IMR-90 (cell line): Measurements from ENCODE around the gene SLC26A11. TPM values are rescaled to one million over a fixed set of nuclear protein-coding genes. Genes with fewer than 3 reads are reported as not detected.

ENCODE experiments used
- ATAC-seq: fragments of 200-7000 bp; cut with Tn5 transposase; 2 replicates; pipeline ENCODE4 v1.9.1; 2020; ENCODE audit warnings: low read depth, mild to moderate bottlenecking, moderate library complexity
- BruUV-seq: library from RNA; stranded (reverse); fragments of 400-500 nt; replicated peaks from 2 replicates; lab custom pipeline; 2021; lab: Mats Ljungman, UMichigan
- CTCF ChIA-PET: fragments of 300-600 bp; formaldehyde crosslinking; extraction: SDS; loops from one replicate; lab custom pipeline; 2021; ENCODE audit warnings: antibody characterized with exemption; lab: Yijun Ruan, JAX
- POLR2A ChIA-PET: fragments of 300-600 bp; sonication (Branson Sonifier 250); formaldehyde crosslinking; loops from one replicate; lab custom pipeline; 2022; ENCODE audit warnings: antibody characterized with exemption; ENCODE audit not compliant: unreplicated experiment; lab: Charles Lee
- DNase-seq: peaks from one replicate; pipeline ENCODE4 v3.0.0; 2013
- H2AFZ ChIP-seq: replicated peaks from 2 replicates; pipeline ENCODE3; 2013; ENCODE audit warnings: low read length, mild to moderate bottlenecking; ENCODE audit not compliant: poor library complexity
- H2AK5ac ChIP-seq: 2 replicates; pipeline ENCODE4 v1.6.1; 2013; ENCODE audit warnings: low read depth, low read length, inconsistent platforms
- H2AK9ac ChIP-seq: replicated peaks from 2 replicates; pipeline ENCODE3; 2013; ENCODE audit warnings: mild to moderate bottlenecking, low read depth, low read length, moderate library complexity; ENCODE audit not compliant: poor library complexity
- H2BK120ac ChIP-seq: 2 replicates; pipeline ENCODE4 v1.6.1; 2013; ENCODE audit warnings: low read depth, low read length, inconsistent platforms
- H2BK15ac ChIP-seq: 3 replicates; pipeline ENCODE4 v1.6.1; 2013; ENCODE audit warnings: low read depth, low read length, inconsistent platforms
- H2BK20ac ChIP-seq: 2 replicates; pipeline ENCODE4 v1.6.1; 2013; ENCODE audit warnings: low read depth, mild to moderate bottlenecking, inconsistent platforms, low read length, moderate library complexity
- H2BK5ac ChIP-seq: 2 replicates; pipeline ENCODE4 v1.6.1; 2013; ENCODE audit warnings: mild to moderate bottlenecking, low read depth, low read length, inconsistent platforms; ENCODE audit not compliant: poor library complexity, severe bottlenecking
- H3K14ac ChIP-seq: replicated peaks from 2 replicates; pipeline ENCODE4 v1.6.1; 2013; ENCODE audit warnings: low read depth, low read length, inconsistent platforms
- H3K18ac ChIP-seq: 2 replicates; pipeline ENCODE4 v1.6.1; 2013; ENCODE audit warnings: low read depth, low read length, control low read depth
- H3K23ac ChIP-seq: 2 replicates; pipeline ENCODE4 v1.6.1; 2013; ENCODE audit warnings: low read depth, low read length, inconsistent platforms
- H3K27ac ChIP-seq: 2 replicates; pipeline ENCODE4 v1.5.1; 2013; ENCODE audit warnings: mild to moderate bottlenecking, control low read depth, low read length; ENCODE audit not compliant: insufficient read depth
- H3K27me3 ChIP-seq: 2 replicates; pipeline ENCODE4 v1.6.1; 2013; ENCODE audit warnings: low read length; ENCODE audit not compliant: control insufficient read depth, insufficient read depth
- H3K36me3 ChIP-seq: 2 replicates; pipeline ENCODE4 v1.6.1; 2013; ENCODE audit warnings: low read length, mixed read lengths; ENCODE audit not compliant: control insufficient read depth, insufficient read depth
- H3K4ac ChIP-seq: 2 replicates; pipeline ENCODE4 v1.6.1; 2013; ENCODE audit warnings: low read depth, low read length, inconsistent platforms
- H3K4me1 ChIP-seq: 2 replicates; pipeline ENCODE4 v1.6.1; 2013; ENCODE audit warnings: low read length, mixed read lengths; ENCODE audit not compliant: control insufficient read depth, insufficient read depth
- H3K4me2 ChIP-seq: 2 replicates; pipeline ENCODE4 v1.6.1; 2013; ENCODE audit warnings: low read depth, mild to moderate bottlenecking, control low read depth, low read length, moderate library complexity
- H3K4me3 ChIP-seq: 2 replicates; pipeline ENCODE4 v1.5.1; 2013; ENCODE audit warnings: low read depth, mild to moderate bottlenecking, control low read depth, low read length, moderate library complexity; ENCODE audit not compliant: insufficient read depth
- H3K56ac ChIP-seq: 2 replicates; pipeline ENCODE4 v1.6.1; 2013; ENCODE audit warnings: low read length, inconsistent platforms; ENCODE audit not compliant: insufficient read depth; ENCODE audit errors: extremely low read depth
- H3K79me1 ChIP-seq, 2 experiments: 2 replicates each; pipeline ENCODE4 v1.6.1; 2013; ENCODE audit warnings: low read length in 2 of 2, inconsistent platforms in 1 of 2, low read depth in 1 of 2
- H3K9ac ChIP-seq: 2 replicates; pipeline ENCODE4 v1.6.1; 2013; ENCODE audit warnings: low read depth, low read length, control low read depth
- H3K9me1 ChIP-seq: 2 replicates; pipeline ENCODE4 v1.6.1; 2013; ENCODE audit warnings: low read length, inconsistent platforms; ENCODE audit not compliant: insufficient read depth
- H3K9me3 ChIP-seq: 2 replicates; pipeline ENCODE4 v1.6.1; 2013; ENCODE audit warnings: low read length; ENCODE audit not compliant: control insufficient read depth, insufficient read depth
- H4K20me1 ChIP-seq: 2 replicates; pipeline ENCODE4 v1.6.1; 2013; ENCODE audit warnings: low read length, inconsistent platforms; ENCODE audit not compliant: insufficient read depth
- H4K5ac ChIP-seq: 2 replicates; pipeline ENCODE4 v1.6.1; 2013; ENCODE audit warnings: mild to moderate bottlenecking, low read depth, low read length, control low read depth
- H4K8ac ChIP-seq, 2 experiments: 2 replicates each; pipeline ENCODE4 v1.6.1; 2013; ENCODE audit warnings: low read depth in 2 of 2, low read length in 2 of 2, control low read depth in 1 of 2, inconsistent platforms in 1 of 2
- H4K91ac ChIP-seq: 2 replicates; pipeline ENCODE4 v1.6.1; 2013; ENCODE audit warnings: low read depth, low read length, inconsistent platforms; ENCODE audit not compliant: insufficient read depth
- ELK1 ChIP-seq: fragments of 150-350 bp; IDR thresholded peaks from 2 replicates; pipeline ENCODE4 v1.6.1; 2016; ENCODE audit warnings: low read depth, mild to moderate bottlenecking, low read length, moderate library complexity, borderline replicate concordance
- MAZ ChIP-seq: IDR thresholded peaks from 2 replicates; pipeline ENCODE4 v1.6.1; 2012; ENCODE audit warnings: low read depth, mild to moderate bottlenecking, low read length, improper control_type of control experiment, moderate library complexity, borderline replicate concordance
- MXI1 ChIP-seq: IDR thresholded peaks from 2 replicates; pipeline ENCODE4 v1.6.1; 2012; ENCODE audit warnings: low read depth, mild to moderate bottlenecking, low read length, moderate library complexity, borderline replicate concordance
- WGBS, 2 experiments: methylation state at CpG; one replicate each; pipeline versions ENCODE4 v1.1.5 to v1.1.7; 2013; ENCODE audit warnings: missing lambda C conversion rate in 2 of 2; ENCODE audit not compliant: insufficient read length in 1 of 2; ENCODE audit errors: extremely low coverage in 2 of 2; 5-methylcytosine and 5-hydroxymethylcytosine counted together
- dilution Hi-C: fragments of 300-500 bp; cut with HindIII; formaldehyde crosslinking; loops from one replicate; pipeline ENCODE4 v1.14.3; 2018; ENCODE audit warnings: low sequenced_read_pairs; ENCODE audit not compliant: unreplicated experiment
- in situ Hi-C: fragments of 300-500 bp; cut with MboI; formaldehyde crosslinking; loops from 3 replicates; pipeline ENCODE4 v1.14.3; 2019; ENCODE audit warnings: low sequenced_read_pairs, inconsistent platforms, mixed read lengths
- intact Hi-C: fragments of 100-400 bp; cut with micrococcal nuclease; formaldehyde crosslinking; loops from 2 replicates; pipeline ENCODE4 v1.10.0; 2022
- polyA plus RNA-seq, 3 experiments: library from polyadenylated mRNA; depleted of rRNA; stranded (reverse); fragments of >200 nt; gene quantifications; 2 replicates each; pipeline ENCODE4 v1.2.3, GENCODE V29; 2012; ENCODE audit warnings: low replicate concordance in 1 of 3
- total RNA-seq: library from RNA; depleted of rRNA; stranded (reverse); fragments of >200 nt; gene quantifications from 2 replicates; pipeline ENCODE4 v1.2.3, GENCODE V29; 2012
- TF ChIP-seq, protein P1 (sequence below): conservative IDR thresholded peaks from 2 replicates; pipeline ENCODE4 v1.5.1; 2012; ENCODE audit warnings: mild to moderate bottlenecking, low read depth, low read length, improper control_type of control experiment

Gene SLC26A11
- total and polyA plus RNA-seq, 2 of the 4 experiments (the other 2 are of a cell fraction), result 3.2 to 15.6 TPM

DNA sequence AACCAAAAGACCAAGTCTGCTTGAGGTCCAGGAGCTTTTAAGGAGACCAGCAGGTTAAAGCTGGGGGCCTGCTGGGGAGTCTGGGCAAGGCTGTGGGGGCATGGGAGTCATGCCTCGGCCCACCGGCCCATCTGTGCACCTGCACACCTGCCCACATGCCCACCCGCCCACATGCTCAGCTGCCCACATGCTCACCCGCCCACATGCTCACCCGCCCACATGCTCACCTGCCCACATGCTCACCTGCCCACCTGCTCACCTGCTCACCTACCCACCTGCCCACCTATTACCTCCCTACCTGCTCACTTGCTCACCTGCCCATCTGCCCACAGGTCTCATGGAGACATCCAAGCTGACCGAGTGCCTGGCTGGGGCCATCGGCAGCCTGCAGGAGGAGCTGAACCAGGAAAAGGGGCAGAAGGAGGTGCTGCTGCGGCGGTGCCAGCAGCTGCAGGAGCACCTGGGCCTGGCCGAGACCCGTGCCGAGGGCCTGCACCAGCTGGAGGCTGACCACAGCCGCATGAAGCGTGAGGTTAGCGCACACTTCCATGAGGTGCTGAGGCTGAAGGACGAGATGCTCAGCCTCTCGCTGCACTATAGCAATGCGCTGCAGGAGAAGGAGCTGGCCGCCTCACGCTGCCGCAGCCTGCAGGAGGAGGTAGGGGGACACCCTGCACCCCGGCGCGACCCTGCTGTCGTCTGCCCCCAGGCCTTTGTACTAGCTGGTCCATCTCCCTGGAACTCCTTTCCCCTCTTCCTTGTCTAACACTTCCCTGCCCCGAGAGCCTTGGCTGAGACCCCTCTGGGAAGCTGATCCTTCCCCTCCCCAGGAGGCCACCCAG is 36.4 kb upstream of the SLC26A11 start:
- TF ChIP-seq, protein P1, sequence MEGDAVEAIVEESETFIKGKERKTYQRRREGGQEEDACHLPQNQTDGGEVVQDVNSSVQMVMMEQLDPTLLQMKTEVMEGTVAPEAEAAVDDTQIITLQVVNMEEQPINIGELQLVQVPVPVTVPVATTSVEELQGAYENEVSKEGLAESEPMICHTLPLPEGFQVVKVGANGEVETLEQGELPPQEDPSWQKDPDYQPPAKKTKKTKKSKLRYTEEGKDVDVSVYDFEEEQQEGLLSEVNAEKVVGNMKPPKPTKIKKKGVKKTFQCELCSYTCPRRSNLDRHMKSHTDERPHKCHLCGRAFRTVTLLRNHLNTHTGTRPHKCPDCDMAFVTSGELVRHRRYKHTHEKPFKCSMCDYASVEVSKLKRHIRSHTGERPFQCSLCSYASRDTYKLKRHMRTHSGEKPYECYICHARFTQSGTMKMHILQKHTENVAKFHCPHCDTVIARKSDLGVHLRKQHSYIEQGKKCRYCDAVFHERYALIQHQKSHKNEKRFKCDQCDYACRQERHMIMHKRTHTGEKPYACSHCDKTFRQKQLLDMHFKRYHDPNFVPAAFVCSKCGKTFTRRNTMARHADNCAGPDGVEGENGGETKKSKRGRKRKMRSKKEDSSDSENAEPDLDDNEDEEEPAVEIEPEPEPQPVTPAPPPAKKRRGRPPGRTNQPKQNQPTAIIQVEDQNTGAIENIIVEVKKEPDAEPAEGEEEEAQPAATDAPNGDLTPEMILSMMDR, result no peak
- TF ChIP-seq ELK1 (no peak), MAZ (no peak), MXI1 (no peak)
- Histone ChIP-seq H2AFZ (peak overlapping the region; percentile 14), H3K4me3 (no peak overlapping the region), H3K9ac (no peak overlapping the region), H3K27me3 (peaks cover 21% of the 10 kb centered on the region), H3K27ac (no peak overlapping the region), H2BK5ac (no peak overlapping the region), H3K36me3 (no peaks in the 10 kb centered on the region), H3K4ac (no peak overlapping the region), H3K79me1 (no peaks in the 10 kb centered on the region), H4K91ac (no peak overlapping the region), H3K56ac (no peak overlapping the region), H3K4me1 (peaks cover 6% of the 10 kb centered on the region), H4K5ac (no peak overlapping the region), H2BK15ac (no peak overlapping the region), H2BK20ac (no peak overlapping the region), H3K9me1 (no peaks in the 10 kb centered on the region; the same call in 1 of the 2 replicates), H2BK120ac (no peak overlapping the region), H4K8ac (no peak overlapping the region), H2AK5ac (no peak overlapping the region), H4K20me1 (no peaks in the 10 kb centered on the region), H3K4me2 (no peak overlapping the region), H3K18ac (no peak overlapping the region), H3K9me3 (no peaks in the 10 kb centered on the region), H2AK9ac (no peak overlapping the region), H3K23ac (no peak overlapping the region), H3K14ac (no peak overlapping the region)
- intact Hi-C loops, result no loop called here
- POLR2A ChIA-PET, result no interaction called here
- WGBS, 2 experiments, result 88% methylated on average over 12 of the region's 26 CpGs; no CpG with 5 or more reads in 1 of the 2 experiments
- DNase-seq (no peak), ATAC-seq (no peak)
- CTCF ChIA-PET, result interaction anchor here (1.5 kb wide), 1 partner anchor 12 kb away, joined by 3 read pairs; no protein-coding TSS in a partner anchor
- in situ Hi-C loops, result no loop called here
- no TSS peak for BruUV-seq
- dilution Hi-C loops, result no loop called here
